CMK (cell line): ENCODE data around the gene PCDHGB1.
"Not testable (repeated sequence)": the region's sequence is repeated elsewhere in the genome, so short reads cannot be mapped to it uniquely, and the experiment has no call there.

Source experiments
- DNase-seq: peaks from one replicate; pipeline ENCODE4 v3.0.0-alpha.2; 2010; ENCODE audit warnings: low read depth

Gene PCDHGB1

DNA sequence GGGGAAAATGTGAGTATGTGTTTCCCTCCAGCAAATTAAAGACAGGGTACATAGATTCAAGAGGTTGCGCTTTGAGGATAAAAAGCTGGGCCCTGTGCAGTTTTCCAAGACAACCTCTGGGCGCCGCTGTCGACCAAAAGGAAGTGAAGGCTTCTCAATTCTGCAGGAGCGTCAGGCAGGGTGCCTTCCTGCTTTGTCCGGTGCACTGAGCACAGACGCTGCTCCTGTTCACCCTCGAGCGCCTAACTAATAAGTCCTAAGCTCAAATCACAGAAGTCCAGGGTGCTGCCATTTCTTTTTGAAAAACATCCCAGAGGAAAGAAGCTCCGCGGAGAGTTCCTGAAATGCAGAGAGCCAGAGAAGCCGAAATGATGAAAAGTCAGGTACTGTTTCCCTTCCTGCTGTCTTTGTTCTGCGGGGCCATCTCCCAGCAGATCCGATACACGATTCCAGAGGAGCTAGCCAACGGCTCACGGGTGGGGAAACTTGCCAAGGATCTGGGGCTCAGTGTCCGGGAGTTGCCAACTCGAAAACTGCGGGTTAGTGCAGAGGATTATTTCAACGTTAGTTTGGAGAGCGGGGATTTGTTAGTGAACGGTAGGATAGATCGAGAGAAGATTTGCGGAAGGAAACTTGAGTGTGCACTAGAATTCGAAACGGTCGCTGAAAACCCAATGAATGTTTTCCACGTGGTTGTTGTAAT is at the start of gene PCDHGB1:
TSS of gene PCDHGB1 (plus strand) at position 183 of the 703 bp plus-strand sequence. CDS start at position 345, 162 bp downstream.
- no peak for DNase-seq

DNA sequence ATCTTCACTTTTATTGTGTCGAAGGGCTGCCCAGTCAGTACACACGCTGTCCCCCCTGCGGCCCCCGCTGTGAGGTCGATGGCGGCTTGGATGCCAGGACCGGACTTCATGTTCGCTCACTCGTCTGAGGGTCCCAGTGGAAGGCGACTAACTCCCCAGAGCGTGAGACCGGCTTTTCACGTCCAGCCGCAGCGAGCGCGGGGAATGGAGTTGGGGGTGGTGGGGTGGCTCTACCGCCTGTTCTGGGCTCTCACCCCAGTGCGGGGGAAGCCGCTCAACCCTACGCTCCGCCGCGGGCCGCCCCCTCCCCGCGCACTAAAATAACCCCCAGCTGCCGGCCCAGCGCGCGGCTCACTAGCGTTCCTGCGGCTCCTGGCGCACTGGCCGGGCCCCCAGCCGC is 46.1 kb upstream of the PCDHGB1 start, which contains the start of gene SLC25A2:
TSS of gene SLC25A2 (minus strand) at position 294 of the 400 bp plus-strand sequence. CDS start at position 110, 184 bp downstream.
- DNase-seq: no peak

DNA sequence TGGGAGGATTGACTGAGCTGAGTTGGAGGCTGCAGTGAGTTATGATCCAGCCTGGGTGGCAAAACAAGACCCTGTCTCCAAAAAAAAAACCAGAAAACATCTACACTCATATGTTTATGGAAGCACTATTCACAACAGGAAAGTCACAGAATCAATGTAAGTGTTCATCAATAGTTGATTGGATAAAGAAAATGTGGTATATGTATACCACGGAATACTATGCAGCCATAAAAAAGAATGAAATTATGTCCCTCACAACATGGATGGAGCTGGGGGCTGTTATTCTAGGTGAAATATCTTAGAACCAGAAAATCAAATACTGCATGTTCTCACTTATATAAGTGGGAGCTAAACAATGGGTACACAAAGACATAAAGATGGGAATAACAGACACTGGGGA is 43.3 kb upstream of the PCDHGB1 start:
- DNase-seq: no peak

DNA sequence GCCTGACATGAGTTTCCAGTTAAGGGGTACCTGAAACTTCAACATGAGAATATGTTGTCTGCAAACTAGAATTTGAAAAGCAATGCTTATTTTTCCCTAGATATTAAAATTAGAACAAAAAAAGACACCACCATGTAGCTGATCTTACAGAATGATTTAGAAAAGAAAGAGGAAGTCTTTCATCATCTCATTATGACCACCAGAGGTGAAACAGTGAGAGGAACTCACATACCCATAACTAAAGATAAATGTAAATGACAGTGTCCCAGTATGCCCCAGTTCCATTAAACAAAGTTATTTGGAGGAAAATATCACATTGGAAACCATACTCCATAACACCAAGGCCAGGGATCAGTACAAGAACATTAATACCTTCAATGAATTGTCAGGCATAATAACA is 36.2 kb upstream of the PCDHGB1 start:
- no peak for DNase-seq

DNA sequence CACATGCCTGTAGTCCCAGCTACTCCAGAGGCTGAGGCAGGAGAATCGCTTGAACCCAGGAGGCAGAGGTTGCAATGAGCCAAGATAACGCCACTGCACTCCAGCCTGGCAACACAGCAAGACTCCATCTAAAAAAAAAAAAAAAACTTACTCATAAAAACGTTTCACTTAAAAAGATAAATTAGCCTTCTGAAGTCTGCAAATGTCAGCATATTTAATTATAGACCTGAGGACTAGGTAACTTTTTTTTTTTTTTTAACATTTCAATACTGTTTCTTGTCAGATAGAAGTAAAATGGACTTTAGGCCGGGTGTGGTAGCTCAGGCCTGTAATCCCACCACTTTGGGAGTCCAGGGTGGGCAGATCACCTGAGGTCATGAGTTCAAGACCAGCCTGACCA is 32.9 kb upstream of the PCDHGB1 start:
- not testable (repeated sequence) for DNase-seq

DNA sequence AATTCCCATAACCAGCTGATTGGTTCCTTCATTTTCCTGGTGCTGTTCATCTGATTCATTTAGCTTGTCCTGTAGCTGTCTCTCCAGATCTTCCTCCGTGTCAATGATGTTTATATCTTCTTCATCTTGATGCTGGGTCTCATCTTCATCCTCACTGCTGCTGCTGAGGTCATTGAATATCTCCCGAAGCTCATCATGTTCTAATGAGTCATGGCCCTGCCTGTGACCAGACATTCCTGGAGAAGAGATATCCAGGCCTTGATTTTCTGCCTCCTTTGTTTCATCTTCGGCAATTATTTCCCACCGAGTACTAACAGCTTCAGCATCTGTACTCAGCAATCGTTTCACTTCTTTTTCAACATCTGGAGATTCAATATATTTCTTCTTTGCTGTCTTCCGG is 30.7 kb upstream of the PCDHGB1 start:
- no peak for DNase-seq

DNA sequence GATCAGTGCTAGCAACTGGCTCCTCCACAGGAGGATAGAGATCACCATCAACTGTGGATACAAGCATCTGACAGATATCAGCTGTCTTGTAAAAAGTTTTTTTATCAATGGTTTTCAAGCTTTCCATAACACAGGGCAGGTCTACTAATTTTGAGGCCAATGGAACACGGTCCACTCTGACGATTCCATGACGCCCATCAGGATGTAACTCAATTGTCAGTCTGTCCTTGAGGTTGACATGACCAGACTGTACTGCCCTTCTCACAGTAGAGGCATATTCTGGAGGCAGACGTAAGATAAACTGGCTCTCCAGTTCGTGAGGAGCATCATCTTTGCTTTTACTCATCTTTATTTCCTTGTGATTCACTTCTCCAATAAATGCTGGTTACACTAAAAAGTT is 30.2 kb upstream of the PCDHGB1 start:
- no peak for DNase-seq

DNA sequence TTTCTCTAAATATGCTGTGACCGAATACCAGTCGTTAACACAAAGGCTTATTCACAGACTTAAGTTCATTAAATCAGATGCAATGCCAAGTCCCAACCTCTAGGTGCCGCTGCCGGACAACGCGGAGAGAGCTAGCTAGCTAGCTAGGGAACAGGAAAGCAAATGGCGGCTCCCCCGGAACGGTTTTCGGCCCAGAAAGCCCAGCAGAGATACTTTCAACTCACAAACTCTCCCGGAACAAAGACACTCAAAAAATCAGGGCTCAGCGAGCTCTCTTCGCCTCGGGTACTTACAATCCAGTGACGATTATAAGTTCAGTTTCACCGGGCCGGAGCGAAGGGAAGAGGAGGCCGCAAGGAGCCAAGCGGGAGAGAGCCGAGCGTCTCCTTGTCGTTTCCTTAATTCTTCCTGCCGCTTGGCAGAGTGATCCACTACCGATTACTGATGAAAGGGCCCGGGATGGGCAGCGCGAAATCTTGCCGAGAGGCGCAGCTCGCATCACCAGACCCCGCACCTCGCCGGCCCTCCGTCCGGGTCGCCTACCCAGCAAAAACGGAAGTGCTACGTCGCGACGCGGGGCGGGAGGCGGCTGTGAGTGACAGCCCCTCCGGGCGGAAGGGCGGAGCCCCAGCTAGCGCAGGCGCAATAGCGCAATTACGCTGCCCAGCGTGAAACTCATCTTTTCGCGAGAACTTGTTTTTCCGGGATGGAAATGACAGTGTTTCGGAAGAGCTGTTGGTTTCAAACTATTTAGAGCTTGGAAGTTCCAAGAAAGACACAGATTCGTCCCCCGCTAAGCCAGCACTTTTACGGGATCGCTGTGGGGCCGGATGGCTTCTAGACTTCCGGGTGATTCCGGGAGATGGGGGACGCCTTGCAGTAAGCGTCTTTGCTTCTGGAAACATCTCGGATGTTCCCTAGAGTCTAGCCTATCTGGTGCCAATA is 29.4 kb upstream of the PCDHGB1 start, which contains the start of gene TAF7:
TSS of gene TAF7 (minus strand) at position 560 of the 945 bp plus-strand sequence. CDS start 740 bp downstream, outside the sequence.
- peak; percentile 74 for DNase-seq

DNA sequence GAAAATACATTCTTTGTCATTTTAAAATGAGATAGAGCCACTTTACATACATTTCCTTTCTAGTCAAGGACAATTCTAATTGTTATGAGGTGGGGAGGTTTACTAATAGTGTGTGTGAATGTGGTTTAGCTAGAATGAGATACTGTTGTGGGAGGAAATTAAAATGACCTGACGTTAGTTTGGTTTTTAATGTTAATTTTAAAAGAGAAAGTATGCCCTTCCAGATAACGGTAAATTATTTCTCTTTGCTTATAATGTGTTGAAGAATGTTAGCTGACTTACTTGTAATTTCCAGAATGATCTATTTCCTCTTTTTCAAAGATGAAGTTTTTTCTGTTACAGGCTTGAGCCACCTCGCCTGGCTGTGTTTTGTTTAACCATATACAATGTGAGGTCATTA is 27.6 kb upstream of the PCDHGB1 start:
- no peak for DNase-seq

DNA sequence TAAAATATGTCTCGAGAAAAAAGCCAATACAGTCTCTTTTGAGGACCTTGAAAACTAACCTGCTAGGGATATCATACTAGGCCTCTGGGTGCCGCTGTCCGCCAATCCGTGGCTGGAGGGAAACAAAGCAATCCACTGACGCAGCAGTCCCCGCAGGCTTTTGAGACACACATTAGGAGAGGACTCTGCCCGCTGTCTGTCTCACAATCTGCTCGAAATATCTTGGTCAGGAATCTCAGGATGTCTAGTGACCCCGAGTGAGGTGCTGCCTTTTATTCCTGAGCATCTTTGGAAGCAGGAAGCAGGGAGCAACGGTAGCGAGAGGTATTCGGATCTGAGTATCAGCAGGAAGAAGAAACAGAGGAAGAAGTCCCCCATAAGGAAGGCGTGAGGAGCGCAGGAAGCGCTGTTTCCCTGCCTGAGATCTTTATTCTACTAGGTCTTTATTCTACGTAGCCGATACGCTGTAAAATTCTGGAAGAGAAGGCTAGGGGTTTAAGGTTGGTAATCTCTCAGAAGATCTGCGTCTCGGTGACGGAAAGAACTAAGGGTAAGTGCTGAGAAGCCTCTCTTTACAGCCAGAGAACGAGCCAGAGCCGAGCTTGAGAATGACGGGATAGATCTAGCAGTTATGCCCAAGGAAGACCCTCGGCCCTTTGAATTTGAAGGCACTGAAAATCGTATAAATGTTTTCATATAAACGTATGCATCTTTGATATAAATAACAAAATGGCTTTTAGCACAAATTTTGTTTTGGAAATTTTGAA is 23.6 kb upstream of the PCDHGB1 start:
- DNase-seq: no peak

DNA sequence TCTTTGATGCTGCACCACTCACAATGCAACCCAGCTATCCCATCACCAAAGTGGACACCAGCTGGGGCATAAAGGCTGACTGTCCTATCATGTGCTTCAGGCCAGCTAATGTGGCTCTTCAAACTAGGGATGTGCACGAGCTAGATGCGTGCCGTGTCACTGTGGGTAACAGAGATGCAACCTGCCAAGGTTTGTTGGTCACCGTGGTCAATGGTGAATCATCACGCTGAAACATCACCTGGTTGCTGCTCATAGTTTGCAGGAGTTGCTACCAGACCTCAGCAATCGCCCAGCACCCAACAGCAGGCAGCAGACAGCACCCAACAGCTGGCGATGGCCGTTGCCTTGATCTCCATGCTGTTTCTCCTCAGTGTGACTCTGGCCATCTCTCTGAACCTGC is 21.7 kb upstream of the PCDHGB1 start:
- DNase-seq: no peak

DNA sequence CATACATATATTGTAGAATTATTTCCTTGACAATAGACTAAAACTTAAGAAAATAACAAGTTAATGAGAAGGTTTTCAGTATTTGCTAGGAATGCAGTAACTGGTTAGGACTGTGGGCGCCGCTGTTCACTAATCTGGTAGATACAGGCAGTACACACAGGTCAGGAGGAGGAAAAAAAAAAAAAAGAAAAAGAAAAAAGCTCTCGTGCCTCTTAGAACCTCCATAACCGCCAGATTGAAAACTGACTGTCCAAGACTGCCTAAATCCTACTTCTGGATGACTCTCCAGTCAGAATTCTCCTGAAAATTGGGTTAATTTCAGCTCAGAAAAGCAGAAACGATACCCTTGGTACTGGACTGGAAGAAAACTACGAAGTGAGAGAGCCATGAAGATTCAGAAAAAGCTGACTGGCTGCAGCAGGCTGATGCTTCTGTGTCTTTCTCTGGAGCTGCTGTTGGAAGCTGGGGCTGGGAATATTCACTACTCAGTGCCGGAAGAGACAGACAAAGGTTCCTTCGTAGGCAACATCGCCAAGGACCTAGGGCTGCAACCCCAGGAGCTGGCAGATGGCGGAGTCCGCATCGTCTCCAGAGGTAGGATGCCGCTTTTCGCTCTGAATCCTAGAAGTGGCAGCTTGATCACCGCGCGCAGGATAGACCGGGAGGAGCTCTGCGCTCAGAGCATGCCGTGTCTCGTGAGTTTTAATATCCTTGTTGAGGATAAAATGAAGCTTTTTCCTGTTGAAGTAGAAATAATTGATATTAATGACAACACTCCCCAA is 19.4 kb upstream of the PCDHGB1 start, which contains the start of gene PCDHGA1:
TSS of gene PCDHGA1 (plus strand) at position 216 of the 782 bp plus-strand sequence.
- no peak for DNase-seq

DNA sequence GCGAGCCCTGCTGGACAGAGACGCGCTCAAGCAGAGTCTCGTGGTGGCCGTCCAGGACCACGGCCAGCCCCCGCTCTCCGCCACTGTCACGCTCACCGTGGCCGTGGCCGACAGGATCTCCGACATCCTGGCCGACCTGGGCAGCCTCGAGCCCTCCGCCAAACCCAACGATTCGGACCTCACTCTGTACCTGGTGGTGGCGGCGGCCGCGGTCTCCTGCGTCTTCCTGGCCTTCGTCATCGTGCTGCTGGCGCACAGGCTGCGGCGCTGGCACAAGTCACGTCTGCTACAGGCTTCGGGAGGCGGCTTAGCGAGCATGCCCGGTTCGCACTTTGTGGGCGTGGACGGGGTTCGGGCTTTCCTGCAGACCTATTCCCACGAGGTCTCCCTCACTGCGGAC is 17.3 kb upstream of the PCDHGB1 start:
- DNase-seq: not testable (repeated sequence)

DNA sequence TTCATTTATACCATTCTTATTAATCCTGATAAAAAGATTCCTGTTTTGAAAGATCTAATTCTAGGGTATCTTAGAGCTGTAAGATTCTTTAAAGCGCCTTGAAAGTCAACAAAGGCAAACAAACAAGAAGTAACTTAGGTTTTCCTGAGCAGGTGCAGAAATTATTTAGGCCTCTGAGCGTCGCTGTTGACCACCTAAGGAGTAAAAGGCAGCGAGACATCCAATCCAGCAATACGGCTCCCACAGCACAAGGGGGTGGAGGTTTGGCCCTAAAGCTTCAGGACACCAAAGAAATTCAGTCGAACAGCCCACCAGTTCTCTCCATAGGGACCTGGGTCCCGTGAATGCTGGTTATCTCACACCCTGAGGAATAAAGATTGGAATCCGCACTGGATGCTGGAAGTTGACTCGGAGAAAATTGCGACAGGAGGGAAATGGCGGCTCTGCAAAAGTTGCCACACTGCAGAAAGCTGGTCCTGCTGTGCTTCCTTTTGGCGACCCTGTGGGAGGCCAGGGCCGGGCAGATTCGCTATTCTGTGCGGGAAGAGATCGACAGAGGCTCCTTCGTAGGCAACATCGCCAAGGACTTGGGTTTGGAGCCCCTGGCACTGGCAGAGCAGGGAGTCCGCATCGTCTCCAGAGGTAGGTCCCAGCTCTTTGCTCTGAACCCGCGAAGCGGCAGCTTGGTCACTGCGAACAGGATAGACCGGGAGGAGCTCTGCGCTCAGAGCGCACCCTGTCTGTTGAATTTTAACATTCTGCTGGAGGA is 11.2 kb upstream of the PCDHGB1 start, which contains the start of gene PCDHGA2:
TSS of gene PCDHGA2 (plus strand) at position 223 of the 769 bp plus-strand sequence.
- DNase-seq: no peak

DNA sequence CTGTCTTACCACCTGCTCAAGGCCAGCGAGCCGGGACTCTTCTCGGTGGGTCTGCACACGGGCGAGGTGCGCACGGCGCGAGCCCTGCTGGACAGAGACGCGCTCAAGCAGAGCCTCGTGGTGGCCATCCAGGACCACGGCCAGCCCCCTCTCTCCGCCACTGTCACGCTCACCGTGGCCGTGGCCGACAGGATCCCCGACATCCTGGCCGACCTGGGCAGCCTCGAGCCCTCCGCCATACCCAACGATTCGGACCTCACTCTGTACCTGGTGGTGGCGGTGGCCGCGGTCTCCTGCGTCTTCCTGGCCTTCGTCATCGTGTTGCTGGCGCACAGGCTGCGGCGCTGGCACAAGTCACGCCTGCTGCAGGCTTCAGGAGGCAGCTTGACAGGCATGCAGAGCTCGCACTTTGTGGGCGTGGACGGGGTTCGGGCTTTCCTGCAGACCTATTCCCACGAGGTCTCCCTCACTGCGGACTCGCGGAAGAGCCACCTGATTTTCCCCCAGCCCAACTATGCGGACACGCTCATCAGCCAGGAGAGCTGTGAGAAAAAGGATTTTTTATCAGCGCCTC is 9.0 kb upstream of the PCDHGB1 start:
- not testable (repeated sequence) for DNase-seq

DNA sequence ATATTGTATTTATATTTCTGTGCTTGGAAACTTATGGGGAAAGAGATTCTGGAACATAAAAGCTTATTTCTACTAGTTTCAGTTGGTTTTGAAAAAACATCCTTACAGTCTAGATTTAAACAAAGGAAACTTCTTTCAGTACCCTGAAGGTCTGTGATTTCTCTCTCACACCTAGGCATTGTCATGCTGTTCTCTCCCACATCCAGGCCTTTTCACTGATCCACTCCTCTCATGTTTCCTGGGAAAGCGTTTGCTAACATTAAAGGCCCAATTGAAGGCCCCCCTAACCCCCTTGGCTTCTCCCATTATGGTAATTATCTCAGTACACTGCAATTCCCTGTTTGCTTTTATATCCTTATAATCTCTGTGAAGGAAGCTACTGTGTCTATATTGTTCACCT is 7.1 kb upstream of the PCDHGB1 start:
- DNase-seq: no peak

DNA sequence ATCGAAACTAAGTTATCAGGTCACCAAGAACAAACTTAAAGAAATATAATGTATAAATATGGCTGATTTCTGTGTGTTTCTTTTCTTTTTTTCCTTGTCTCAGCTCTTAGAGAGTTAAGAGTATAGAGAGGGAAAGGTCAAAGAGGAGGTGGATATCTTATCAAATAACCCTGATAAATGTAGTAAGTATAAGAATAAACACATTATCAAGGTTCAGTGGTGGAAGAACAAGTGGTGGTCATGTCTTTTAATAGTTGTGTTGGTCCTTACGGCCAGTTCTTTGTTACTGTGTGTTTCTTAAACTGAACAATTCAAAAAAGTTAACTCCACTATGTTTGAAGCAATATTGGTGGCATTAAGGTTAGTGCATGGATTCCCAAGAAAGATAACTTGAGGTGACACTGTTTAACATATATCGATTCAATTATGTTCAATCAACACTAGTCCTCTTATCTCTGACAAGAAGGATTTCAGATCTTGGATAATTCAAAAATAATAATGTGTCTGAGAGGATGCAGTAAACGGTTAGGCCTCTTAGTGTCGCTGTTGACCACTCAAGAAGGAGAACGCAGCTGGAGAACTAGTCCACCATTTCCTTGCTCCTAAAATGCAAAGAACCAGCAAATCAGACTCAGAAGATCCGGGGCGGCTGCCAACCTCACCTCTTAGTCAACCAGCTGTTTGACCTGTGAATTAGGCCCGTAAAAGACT is 6.5 kb upstream of the PCDHGB1 start, which contains the start of gene PCDHGA3:
TSS of gene PCDHGA3 (plus strand) at position 588 of the 711 bp plus-strand sequence. CDS start 205 bp downstream, outside the sequence.
- no peak for DNase-seq

DNA sequence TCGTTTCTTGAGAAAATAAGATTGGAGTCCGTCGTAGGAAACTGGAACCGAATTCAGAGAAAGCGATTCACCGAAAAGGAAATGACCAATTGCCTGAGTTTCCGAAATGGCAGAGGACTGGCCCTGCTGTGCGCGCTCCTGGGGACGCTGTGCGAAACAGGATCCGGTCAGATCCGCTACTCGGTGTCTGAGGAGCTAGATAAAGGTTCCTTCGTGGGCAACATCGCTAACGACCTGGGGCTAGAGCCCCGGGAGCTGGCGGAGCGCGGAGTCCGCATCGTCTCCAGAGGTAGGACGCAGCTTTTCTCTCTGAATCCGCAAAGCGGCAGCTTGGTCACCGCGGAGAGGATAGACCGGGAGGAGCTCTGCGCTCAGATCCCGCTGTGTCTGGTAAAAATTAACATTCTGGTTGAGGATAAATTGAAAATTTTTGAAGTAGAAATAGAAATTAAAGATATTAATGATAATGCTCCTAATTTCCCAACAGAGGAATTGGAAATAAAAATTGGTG is 5.9 kb upstream of the PCDHGB1 start:
- no peak for DNase-seq

DNA sequence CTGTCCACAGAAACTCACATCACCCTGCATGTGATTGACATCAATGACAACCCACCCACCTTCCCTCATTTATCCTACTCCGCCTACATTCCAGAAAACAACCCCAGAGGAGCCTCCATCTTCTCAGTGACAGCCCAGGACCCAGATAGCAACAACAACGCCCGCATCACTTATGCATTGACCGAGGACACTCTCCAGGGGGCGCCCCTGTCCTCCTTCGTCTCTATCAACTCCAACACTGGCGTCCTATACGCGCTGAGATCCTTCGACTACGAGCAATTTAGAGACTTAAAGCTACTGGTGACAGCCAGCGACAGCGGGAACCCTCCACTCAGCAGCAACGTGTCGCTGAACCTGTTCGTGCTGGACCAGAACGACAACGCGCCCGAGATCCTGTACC is 4.6 kb upstream of the PCDHGB1 start:
- no peak for DNase-seq
